Measurements from ENCODE around the gene PCDHGA4. TPM values are rescaled to one million over a fixed set of nuclear protein-coding genes. Genes with fewer than 3 reads are reported as not detected.
"Not testable (repeated sequence)": the region's sequence is repeated elsewhere in the genome, so short reads cannot be mapped to it uniquely, and the experiment has no call there.

Gene PCDHGA4
- total and polyA plus RNA-seq, 11 donors: 2.5 to 13.7 (median 9.9) TPM

GRCh38 chr5:141322261-141322660, 32.6 kb upstream of the PCDHGA4 start:
- intact Hi-C loops (cut with DNase I): loop anchor here in 4 of 10 donors (5.0 to 10.0 kb wide), 3 partner anchors 203 to 243 kb away; no protein-coding TSS in a partner anchor
- 88 to 94% (median 92%) methylated on average over 3 of the region's 3 CpGs for WGBS, 4 donors
- no peak for ATAC-seq

GRCh38 chr5:141326088-141326854, 28.6 kb upstream of the PCDHGA4 start:
- DNase-seq: peak; percentile 63 to 82 (median 74)
- Histone ChIP-seq H3K27ac (peak overlapping the region; percentile 36 to 84 (median 76)), H3K27me3 (peaks cover 0 to 10% (median 0%) of the 10 kb centered on the region in 9 donors), H3K4me1 (peaks cover 0 to 9% (median 1%) of the 10 kb centered on the region in 12 donors), H3K36me3 (peaks cover 0 to 6% (median 0%) of the 10 kb centered on the region in 9 donors), H3K4me3 (peak overlapping the region; percentile 14 to 63 (median 52)), H3K9me3 (peaks cover 0 to 59% (median 17%) of the 10 kb centered on the region in 12 donors)
- TF ChIP-seq POLR2A (IDR thresholded peaks at IDR 0.05) (peak in 1 of 2 donors; percentile 50), CTCF (IDR thresholded peaks at IDR 0.05) (peak; percentile 37 to 71 (median 56))
- 6 to 12% (median 8%) methylated on average over 27 of the region's 27 CpGs for WGBS, 4 donors
- intact Hi-C loops (cut with DNase I): loop anchor here in 4 of 10 donors (5.0 to 10.0 kb wide), 3 partner anchors 199 to 239 kb away; no protein-coding TSS in a partner anchor
- peak; percentile 77 to 94 (median 92) for ATAC-seq

More at GRCh38 chr5:141322261-141322660, 32.6 kb upstream of the PCDHGA4 start:
- H3K4me1 ChIP-seq: peaks cover 0 to 21% (median 9%) of the 10 kb centered on the region in 12 donors
- no peak overlapping the region for H3K27ac ChIP-seq
- peaks cover 4 to 61% (median 34%) of the 10 kb centered on the region in 12 donors for H3K9me3 ChIP-seq
- H3K4me3 ChIP-seq: no peak overlapping the region
- H3K27me3 ChIP-seq: no peaks in the 10 kb centered on the region
- no peak for TF ChIP-seq POLR2A (IDR thresholded peaks at IDR 0.05)
- no peak for DNase-seq
- peaks cover 0 to 27% (median 13%) of the 10 kb centered on the region in 9 donors for H3K36me3 ChIP-seq

GRCh38 chr5:141328231-141328630, 26.6 kb upstream of the PCDHGA4 start:
- Histone ChIP-seq H3K9me3 (peaks cover 0 to 64% (median 23%) of the 10 kb centered on the region in 12 donors), H3K4me3 (no peak overlapping the region), H3K27me3 (peaks cover 0 to 14% (median 0%) of the 10 kb centered on the region in 9 donors), H3K36me3 (peaks cover 0 to 7% (median 0%) of the 10 kb centered on the region in 9 donors), H3K27ac (no peak overlapping the region), H3K4me1 (peaks cover 0 to 5% (median 0%) of the 10 kb centered on the region in 12 donors)
- no peak for ATAC-seq
- TF ChIP-seq CTCF (IDR thresholded peaks at IDR 0.05) (no peak), POLR2A (IDR thresholded peaks at IDR 0.05) (no peak)
- intact Hi-C loops (cut with DNase I): loop anchor here in 4 of 10 donors (5.0 to 10.0 kb wide), 3 partner anchors 197 to 237 kb away; no protein-coding TSS in a partner anchor
- no peak for DNase-seq
- WGBS, 4 donors: 80 to 85% (median 82%) methylated on average over 7 to 8 of the region's 8 CpGs

- ATAC-seq (peak; percentile 51 to 70 (median 63)), DNase-seq (peak in 2 of 5 donors; percentile 44 to 47)
- WGBS, 4 donors: 22 to 34% (median 30%) methylated on average over 21 of the region's 21 CpGs
- H3K36me3 ChIP-seq: peaks cover 0 to 7% (median 0%) of the 10 kb centered on the region in 9 donors
- H3K27me3 ChIP-seq: peaks cover 0 to 35% (median 0%) of the 10 kb centered on the region in 9 donors
- TF ChIP-seq CTCF (IDR thresholded peaks at IDR 0.05): peak in 10 of 12 donors; percentile 27 to 58 (median 44)
- no peak for TF ChIP-seq POLR2A (IDR thresholded peaks at IDR 0.05)
- peak within 1 kb of the TSS in 10 of 12 donors; percentile 20 to 49 (median 34) for H3K4me3 ChIP-seq
- peak within 1 kb of the TSS in 8 of 12 donors; percentile 16 to 73 (median 52) for H3K27ac ChIP-seq
- H3K9me3 ChIP-seq: peaks cover 0 to 87% (median 22%) of the 10 kb centered on the region in 12 donors
- peaks cover 0 to 5% (median 0%) of the 10 kb centered on the region in 12 donors for H3K4me1 ChIP-seq
- intact Hi-C loops (cut with DNase I): loop anchor here in 3 of 10 donors (5.0 to 10.0 kb wide), 3 partner anchors 82 to 194 kb away; partner anchors contain the start of genes PCDHB14 (in 1 of the 3) and PCDHGA10 (in 1 of the 3)
These were observed 24.3 kb upstream of the PCDHGA4 start, which contains the start of gene PCDHGA1 for GRCh38 chr5:141330299-141331080. Gene PCDHGA1 (plus strand): TSS chr5:141330514.

GRCh38 chr5:141332571-141332970, 22.2 kb upstream of the PCDHGA4 start:
- Histone ChIP-seq H3K9me3 (peaks cover 0 to 99% (median 24%) of the 10 kb centered on the region in 12 donors), H3K27me3 (peaks cover 0 to 35% (median 0%) of the 10 kb centered on the region in 9 donors)
- H3K36me3 ChIP-seq, H3K4me3 ChIP-seq, H3K4me1 ChIP-seq, H3K27ac ChIP-seq, ATAC-seq: not testable (repeated sequence)
- peak in 1 of 5 donors; percentile 43 for DNase-seq
- WGBS, 4 donors: 30 to 58% (median 48%) methylated on average over 7 to 39 of the region's 39 CpGs
- intact Hi-C loops (cut with DNase I): loop anchor here in 3 of 10 donors (5.0 to 10.0 kb wide), 3 partner anchors 80 to 192 kb away; partner anchors contain the start of genes PCDHB14 (in 1 of the 3) and PCDHGA10 (in 1 of the 3)
